ENCODE measurements around the gene IMPG1.

The IMPG1 gene, protein sequence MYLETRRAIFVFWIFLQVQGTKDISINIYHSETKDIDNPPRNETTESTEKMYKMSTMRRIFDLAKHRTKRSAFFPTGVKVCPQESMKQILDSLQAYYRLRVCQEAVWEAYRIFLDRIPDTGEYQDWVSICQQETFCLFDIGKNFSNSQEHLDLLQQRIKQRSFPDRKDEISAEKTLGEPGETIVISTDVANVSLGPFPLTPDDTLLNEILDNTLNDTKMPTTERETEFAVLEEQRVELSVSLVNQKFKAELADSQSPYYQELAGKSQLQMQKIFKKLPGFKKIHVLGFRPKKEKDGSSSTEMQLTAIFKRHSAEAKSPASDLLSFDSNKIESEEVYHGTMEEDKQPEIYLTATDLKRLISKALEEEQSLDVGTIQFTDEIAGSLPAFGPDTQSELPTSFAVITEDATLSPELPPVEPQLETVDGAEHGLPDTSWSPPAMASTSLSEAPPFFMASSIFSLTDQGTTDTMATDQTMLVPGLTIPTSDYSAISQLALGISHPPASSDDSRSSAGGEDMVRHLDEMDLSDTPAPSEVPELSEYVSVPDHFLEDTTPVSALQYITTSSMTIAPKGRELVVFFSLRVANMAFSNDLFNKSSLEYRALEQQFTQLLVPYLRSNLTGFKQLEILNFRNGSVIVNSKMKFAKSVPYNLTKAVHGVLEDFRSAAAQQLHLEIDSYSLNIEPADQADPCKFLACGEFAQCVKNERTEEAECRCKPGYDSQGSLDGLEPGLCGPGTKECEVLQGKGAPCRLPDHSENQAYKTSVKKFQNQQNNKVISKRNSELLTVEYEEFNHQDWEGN

DNA sequence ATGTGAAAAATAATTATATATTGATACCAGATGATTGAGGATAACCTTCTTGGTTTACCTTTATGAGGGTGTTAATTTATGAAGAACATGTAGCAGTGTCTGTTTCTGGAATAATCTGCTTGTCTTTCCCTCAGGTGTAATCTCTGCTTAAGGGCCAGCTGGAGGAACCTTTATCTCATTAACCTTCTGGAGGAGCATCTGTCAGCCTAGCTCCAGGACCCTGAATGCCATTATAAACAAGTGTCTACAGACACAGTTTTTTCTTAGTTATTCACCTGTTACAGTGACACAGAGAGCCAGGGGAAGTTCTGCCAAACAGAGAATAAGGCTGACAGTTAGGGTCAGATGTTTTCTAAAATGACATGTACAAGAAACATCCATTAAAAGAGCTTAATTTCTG, at the start of gene IMPG1:
Gene IMPG1 (minus strand): TSS at position 101 of the 400 bp plus-strand sequence. CDS start 174 bp downstream, outside the sequence.
- no peak for DNase-seq

DNA sequence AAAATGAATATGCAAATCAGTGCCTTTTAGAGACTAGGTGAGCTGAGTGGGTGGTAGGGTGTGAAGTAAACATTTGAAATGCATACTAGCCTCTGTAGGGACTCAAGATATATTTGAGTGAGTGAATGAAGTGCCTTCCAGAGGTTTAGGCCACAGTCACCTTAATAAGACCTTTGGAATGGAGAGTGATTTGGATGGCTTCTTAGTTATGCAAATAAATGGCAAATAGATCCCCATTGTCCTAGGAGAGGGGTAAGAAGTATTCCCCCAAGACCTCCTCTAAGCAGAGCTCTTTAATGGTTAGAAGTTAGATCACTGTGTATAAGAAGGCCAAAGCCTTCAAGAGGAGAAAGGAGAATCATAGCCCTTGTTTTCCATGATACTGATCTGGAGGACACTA, 47.8 kb upstream of the IMPG1 start:
- no peak for DNase-seq

DNA sequence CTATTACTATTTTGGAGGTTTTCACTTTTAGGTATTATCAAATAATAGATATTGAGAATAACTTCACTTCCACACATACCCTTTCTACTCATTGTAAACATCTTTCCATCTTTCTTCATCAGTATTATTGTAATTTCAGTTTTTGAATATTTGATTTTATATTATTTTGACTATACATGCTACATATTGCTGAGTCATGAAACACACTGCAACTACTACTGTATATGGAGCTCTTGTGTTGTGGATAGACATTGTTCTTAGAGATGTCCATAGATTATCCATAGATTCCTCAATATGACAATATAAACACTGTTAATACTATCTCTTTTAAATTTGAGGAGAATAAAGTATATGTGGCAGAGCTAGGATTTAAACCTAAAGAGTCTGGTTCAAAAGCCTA, 819 bp upstream of the IMPG1 start:
- no peak for DNase-seq

DNA sequence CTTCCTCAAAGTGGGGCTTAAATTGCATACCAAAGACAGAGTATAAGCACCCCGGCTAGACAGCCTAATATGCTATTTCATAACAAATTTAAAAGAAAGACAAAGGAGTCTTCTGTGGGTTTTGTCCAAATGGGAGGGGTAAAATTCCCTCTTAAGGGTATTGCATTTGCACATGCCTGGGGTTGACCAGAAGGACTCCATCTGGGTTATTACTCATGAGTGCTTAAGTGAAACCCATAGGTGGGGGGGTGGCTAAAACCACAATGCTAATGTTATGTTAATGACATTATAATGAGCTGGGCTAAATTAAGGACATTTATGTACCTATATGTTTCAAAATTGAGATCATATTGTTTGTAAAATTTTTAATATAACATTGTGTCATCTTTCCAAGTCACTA, 15.0 kb downstream of the IMPG1 start:
- DNase-seq, result no peak

DNA sequence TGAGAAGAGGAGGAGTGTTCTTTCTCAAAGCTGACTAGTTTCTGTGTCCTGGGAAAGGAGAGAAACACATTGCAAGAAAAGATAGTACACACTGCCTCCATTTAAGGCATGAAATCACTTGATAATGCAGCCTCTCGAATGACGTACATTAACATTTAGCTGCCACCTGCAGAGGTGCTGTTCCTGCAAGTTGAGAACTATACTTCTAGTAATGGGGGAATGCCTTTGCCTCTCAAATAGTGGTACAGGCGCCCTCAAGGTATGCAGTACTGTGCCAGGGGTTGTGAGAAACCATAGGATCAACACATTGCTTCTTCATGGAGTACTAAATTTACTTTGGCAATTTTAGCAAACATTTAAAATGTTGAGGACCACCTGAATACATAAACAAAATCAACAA, 20.1 kb downstream of the IMPG1 start:
- no peak for DNase-seq

DNA sequence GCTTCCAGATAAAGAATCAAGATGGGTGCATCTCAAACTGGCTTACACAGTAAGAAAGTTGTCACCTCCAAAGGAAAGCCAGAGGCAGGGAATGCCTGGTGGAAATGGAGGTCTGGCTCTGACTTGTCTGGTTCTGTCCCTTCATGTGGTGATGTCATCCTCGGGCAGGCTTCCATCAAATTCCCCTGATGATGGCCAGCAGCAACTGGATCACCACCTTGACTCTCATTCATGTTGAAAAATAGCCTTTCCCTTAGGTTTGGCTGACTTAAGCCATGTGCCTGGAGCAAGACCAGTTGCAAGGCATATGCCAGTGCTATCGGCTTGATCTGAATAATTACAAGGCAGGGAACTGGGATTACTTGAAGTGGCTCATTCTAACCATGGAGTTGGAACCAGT, 28.8 kb downstream of the IMPG1 start:
- DNase-seq, result no peak

DNA sequence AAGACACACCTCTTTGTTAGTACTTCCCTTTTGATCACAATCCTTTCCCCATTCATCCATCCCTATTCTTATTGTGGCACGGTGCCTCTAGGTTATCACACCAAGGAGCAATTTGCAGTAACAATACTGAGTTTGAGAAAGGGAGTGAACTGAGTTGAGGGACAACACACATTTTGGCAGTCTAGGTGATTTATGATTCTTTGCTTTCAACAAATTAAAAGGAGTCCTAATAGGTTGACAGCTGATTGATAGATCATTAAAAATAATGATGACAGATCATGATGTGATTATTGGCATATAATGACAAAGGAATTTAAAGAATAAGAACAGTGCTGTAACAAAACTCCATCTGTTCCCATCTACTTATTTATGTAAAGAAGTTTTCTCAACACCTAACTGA, 36.7 kb downstream of the IMPG1 start:
- no peak for DNase-seq

DNA sequence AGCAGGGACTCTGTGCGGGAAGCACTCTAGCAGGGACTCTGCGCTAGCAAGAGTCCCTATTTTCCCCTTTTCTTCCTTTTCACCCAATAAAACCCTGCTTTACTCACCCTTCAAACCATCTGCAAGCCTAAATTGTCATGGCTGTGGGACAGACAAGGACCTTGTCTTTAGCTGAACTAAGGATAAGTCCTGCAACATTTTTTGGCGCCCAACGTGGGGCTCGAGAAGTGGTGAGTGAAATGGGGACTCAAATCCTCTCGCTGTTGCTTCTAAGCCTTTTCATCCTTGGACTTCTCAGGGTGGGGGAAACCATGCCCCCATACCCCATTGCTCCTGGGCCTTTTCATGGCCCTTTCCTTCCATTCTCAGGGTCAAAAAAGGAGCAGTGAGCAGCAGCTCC, 46.4 kb downstream of the IMPG1 start:
- DNase-seq, result no peak

DNA sequence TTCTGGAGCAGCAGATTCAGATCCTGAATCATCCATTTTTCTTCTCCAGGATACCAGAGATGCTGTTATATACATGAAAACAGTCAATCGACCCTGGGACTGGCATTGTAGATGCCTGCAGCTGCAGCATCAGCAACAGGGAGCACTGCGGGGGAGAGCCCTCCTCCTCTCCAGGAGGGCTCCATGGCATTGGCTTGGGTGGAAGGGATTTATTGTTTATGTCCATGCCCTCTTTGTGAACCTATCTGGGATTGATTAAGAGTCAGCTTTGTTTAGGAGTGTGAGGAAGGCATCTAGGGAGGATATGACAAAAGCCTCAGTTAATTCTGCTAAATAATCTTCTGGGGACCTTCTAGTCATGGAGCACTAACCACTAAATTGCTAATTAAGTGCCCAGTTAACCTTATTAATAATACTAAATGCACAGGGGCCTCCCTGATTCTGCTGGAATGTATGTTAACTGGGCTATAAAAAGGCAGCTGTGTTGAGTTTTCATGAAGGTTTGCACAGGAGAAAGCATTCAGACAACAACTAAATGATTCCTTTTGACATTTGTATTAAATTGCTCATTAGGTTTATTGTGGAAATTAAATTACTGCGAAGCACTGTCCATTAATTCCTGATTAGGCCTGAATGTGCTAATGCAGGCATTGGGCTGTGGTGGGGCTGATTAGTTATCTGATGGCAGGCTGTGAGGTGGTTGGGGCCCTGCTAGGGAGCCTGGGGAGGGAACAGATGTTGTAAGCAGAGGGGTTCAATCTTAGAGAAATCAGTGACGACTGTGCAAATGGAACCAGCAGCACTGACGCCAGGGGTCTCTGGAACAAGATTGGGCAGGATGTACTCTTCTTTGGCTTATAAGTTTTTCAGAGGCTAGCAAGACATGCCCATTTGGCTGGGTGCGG, 57.6 kb downstream of the IMPG1 start:
- DNase-seq, result no peak

DNA sequence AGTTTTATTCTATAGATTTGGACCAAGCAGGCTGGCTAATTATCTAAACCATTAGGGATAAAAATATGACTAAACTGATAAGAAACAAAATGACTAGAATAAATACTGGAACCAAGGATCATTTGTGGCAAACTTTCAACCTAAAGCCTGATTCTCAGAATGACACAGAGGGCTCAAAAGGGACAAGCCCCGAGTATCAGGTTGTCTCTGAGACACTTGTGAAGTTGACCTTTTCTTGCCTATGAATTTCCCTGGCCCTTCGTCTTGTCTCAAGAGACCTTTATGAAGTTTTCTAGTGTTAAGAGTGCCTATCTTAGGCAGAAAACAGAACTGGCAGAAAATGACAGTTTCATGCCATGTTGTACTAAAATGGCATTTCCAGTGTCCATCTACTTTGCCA, 68.3 kb downstream of the IMPG1 start:
- DNase-seq, result no peak

DNA sequence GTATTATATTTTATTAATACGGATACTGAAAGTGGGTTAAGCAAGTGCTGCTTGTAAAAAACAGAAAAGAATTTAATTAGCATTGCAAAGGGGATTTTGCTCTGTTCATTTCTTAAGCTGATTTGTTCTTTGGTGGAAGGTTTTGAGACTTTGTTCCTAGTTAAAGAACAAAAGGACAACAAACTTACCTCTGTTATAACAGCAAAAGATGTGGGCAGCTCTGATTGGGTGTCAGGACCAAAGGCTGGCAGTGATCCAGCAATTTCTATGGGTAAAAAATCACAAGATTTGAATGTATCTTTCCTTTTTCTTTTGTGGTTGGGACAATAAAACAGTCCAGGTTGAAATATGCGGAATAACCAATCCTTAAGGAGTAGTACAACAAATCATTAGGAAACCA, 68.8 kb downstream of the IMPG1 start:
- DNase-seq, result no peak

DNA sequence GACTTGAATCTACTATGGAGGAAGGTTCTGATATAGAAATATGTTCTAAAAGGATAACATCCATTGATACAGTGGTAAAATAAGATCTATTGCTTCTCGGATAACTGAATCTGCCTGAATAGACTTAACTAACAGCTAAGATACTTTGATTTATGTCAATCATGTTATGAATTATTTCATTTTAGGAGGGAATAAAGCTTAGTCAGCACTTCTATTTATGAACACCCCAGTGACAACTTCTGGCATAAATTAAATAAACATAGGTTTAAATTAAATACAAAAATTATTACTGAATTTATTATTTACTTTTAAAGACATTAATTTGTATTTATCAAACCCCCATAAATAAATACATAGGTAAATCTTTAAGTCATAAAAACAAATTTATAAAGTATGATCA, 69.3 kb downstream of the IMPG1 start:
- DNase-seq, result no peak

DNA sequence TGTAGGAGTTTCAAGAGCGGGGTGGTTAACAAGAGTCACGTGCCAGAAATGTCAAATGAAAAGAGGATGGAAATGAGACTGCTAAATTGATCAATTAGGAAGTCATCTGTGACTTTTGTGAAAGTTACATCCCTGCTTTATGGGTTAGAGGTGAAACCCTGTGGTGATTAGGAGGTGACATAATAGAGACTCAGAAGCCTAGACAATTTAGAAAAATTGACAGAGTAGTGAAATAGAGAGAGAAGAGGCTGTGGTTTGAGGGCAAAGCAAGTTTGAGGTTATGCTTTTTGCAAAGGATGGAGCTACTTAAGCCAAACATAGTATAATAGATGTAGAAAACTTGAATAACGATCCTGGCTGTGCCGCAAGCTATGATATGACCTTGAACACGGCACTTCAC, 71.8 kb downstream of the IMPG1 start:
- DNase-seq, result no peak

DNA sequence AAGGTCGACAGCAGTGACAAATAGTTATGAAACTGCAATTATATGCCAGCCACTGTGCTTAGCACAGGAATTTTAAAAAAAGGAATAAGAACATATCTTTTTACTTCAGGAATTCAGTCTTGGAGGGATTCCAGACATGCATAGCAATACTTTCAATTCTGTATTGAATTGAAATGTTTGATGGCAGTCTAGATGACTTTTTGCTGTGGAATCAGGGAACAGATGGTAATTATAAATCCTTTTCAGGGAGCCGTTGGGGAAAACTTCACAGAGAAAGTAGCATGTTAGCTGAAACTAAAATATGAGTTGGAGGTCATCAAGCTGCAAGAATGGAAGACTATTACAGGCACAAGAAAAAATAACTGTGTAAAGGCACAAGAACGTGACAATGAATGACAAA, 74.8 kb downstream of the IMPG1 start:
- no peak for DNase-seq

DNA sequence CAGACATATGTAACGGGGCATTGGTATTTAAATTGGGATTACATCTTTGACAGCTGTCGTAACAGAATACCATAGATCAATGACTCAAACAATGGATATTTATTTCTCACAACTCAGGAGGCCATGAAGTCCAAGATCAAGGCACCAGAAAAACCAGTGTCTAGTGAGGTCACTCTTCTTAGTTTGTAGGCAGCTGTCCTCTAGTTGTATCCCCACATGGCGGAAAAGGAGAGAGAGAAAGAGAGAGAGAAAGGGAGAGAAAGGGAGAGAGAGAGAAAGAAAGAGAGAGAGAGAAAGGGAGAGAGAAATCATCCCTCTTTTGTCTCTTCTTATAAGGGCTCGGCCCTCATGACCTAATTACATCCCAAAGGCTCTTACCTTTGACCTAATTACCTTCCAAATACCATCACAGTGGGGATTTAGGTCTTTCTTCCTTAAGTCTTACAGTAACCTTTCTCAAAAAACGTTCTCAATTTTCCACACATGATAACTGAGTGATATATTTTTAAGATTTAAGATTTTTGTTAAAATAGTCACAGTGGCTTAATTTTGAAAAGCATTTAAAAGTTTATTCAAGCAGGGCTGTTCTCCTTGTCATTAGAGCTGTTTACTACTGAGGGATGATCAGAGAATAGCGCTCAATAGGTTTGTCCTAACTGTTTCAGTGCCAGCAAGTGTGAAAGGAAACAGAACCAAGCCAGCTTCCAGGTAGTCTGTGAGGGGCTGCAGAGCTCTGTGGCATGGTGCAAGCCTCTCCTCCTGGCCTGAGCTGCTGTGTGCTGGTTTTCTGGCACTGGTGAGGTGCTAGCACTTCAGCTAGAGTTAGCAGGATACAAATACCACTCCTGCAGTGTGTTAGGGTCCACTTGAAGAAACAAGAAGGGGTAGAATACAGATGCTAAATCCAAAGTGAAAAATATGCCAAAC, 79.0 kb downstream of the IMPG1 start:
- DNase-seq, result no peak

DNA sequence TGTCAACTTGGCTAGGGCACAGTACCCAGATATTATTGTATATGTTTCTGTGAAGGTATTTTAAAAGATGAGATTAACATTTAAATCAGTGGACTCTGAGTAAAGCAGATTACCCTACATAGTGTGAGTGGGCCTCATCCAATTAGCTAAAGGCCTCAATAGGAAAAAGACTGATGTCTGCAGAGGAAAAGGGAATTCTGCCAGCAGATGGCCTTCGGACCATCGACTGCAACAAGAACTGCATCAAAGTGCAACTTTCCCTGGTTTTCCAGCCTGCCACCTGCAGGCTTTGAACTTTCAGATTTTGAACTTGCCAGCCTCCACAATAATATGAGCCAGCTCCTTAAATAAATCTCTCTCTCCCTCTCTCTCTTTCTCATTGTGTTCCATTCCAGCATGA, 80.5 kb downstream of the IMPG1 start:
- no peak for DNase-seq

DNA sequence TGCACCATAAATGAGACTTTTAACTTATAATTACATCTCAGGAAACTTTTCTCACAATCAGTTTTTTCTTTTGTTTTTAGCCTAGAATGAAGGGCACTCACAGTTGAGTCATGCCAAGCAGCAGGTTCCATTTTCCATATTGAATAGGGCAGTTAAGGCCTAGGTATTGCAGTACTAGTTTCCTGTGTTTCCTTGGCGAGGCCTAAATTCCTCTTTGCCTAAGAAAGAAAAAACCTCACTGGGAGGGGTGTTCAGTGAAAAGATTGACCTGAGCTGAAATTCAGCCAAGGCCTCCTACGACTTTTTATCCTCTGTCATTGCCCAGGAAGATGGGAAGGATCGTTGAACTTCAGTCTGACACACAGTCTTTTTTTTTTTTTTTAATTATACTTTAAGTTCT, 85.5 kb downstream of the IMPG1 start:
- no peak for DNase-seq

DNA sequence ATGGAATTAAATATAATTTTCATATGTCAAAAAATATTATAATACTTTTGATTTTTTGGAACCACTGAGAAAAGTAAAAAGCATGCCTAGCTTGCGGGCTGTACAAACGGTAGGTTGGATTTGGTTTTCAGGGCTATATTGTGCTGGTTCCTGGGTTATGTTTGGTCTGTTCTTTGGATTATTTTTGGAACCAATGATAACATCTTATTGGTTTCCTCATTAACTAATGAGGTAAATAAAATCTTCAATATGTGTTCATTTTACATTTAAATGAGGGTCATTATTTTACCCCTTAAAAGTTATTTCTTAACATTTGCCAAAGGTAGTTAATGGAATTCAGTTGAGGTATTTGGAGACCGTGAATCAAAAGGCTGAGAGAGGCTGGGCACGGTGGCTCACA, 96.6 kb downstream of the IMPG1 start:
- DNase-seq, result no peak

DNA sequence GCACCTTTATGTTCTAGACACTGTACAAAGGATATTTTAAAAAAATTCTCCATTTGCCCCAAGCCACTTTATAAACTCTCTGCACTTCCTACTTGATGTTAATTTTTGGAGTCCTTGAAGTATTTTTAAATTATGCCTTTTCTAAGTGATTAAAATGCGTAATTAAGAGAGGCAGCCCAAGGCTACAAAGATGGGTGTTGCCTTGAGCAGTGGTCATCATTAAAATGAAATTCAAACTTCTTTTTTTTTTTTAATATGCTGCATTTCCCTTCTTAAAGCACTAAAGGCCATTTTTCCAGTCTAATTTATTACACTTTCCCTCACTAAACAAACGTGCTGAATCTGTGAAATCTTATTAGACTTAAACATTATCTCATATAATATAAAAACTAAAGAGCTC, 102.4 kb downstream of the IMPG1 start:
- DNase-seq, result no peak

DNA sequence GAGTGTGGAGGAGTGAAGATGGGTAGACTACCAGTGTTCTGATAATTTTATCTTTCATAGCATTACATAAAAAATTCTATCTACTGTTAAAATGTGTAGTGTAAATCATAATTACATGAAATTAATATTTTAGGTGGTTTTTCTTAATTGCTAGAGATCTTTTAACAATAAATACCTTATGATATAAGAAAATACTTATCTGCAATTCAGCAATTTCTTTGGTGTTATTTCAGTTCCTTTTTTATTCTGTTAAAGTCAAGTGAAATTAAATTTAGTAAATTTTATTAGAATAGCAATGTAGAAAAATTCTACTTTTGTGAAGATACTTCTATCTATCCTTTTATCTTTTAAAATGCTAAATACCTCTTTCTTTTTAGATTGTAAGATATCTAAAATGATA, 104.3 kb downstream of the IMPG1 start:
- no peak for DNase-seq

DNA sequence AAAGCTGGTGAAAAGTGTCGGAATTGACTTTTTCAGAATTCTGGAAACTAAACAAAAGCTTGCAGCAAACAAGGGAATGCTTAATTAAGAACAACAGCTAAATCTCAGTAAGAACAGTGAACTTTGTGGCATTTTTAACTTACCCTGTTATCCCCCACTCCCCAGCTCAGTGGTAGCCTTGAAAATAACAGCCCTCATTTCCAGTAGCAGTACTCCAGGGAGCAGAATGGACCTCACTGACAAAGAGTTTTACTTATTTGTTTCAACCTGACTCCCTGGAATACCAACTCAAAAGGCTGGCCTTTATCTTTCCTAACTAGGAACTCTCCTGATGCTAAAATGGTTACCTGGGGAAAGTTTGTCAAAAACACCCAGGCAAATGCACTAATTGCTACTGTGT, 108.9 kb downstream of the IMPG1 start:
- no peak for DNase-seq

DNA sequence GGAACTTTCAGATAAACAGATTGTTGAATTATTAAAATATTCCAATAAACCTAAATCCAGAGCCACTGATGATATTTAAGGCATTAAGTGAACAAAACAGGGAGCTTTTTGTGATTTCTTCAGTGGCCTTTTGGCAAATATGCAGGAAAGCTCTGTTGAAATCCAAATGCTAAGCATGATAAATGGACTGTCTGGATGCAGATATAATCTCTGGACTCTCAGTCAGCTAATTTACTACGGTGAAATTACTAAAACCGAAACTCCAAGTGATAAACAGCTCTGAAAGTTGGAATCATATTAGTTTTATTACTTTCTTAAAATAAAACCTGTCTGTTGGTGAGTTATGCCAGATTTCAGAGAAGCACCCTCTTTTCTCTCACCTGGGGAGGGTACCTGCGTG, 120.3 kb downstream of the IMPG1 start:
- no peak for DNase-seq

Data from activated CD8-positive, alpha-beta memory T cell treated with anti-CD3 and anti-CD28 coated beads, Interleukin-2, amount 50 U/mL, for 4 hours (primary cell).